Stimulated activated CD4-positive, alpha-beta T cell treated with anti-CD3 and anti-CD28 coated beads, Interleukin-12 subunit alpha, Interleukin-12 subunit beta, amount 100 ng/mL, for 4 hours (primary cell): ENCODE measurements around the gene IL17REL.
"Not testable (repeated sequence)": the region's sequence is repeated elsewhere in the genome, so short reads cannot be mapped to it uniquely, and the experiment has no call there.

Source experiments
- DNase-seq: peaks from one replicate; pipeline ENCODE4 v3.0.0-alpha.2; 2020

The IL17REL gene

DNA sequence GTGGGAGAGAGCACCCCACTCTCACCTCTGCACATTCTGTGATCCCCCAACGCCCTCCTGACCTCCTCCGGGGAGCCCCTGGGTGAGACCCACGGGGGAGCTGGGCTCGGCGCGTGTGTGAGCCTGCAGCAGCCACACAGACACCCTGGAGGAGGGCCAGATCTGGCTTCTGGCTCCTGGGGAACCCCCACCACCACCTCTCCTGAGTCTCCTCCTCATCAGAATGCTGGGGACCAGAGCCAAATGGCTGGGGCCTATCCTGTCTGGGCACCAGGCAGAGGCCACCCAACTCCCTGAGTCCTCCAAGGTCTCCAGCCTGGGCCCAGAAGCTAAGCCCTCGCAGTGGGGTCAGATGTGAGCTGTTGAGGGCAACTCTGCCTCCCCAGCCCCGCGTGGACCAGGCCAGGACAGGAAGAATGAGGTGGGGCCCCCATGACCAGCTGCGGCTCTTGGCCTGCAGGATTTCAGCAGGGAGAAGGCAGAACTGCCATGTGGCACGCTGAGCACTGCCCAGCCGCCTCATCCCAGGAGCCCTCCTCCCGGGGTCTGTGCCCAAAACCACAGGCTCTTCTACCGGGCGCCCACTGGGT lies 57.5 kb downstream of the IL17REL start:
- no peak for DNase-seq

DNA sequence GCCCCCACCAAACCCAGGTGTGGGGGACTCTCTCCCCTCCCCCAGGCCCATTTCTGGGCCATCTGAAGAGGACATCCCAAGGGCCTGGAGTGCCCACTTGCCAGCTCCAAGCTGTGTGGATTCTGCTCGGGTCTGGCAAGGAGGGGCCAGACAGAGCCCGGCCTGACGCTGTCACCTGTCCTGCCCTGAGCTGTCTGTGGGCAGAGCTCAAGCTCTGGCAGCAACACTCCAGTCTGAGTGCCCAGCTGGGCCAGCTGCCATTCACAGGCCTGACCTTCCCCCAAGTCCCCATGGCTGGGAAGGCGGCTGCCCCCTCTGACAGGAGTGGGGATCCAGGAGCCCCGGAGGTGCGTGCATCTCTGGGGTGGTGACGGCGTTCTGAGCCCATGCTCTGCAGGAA lies 58.2 kb downstream of the IL17REL start:
- no peak for DNase-seq

DNA sequence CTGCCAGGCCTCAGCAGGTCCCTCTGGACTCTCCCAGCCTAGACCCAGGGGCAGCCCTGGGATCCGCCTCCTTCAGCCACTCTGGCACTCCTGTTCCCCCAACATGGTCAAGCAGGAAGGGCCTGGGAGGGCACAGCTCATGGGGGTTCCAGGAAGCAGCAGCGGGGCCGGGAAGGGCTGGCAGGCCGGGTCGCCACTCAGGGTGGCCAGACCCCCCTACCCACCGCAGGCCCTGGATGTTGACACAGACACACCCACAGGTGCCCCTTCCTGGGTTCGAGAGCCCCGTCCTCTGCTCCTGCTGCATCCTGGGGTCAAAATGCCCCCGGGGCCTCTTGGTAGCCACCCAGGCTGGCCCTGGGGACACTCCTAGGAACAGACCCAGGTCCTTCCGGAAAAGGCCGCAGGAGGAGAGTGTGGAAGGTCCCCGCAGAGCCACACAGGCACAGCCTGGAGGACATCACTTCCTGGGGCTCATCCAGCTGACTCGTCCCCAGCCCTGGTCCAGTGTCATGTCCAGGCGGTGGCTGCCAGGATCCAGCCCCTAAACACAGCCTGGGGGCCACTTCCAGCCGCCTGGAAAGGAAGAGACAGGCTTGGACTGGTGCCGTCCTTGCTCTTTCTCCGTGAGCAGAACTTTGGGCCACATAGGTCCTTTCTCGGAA lies 58.8 kb downstream of the IL17REL start:
- no peak for DNase-seq

DNA sequence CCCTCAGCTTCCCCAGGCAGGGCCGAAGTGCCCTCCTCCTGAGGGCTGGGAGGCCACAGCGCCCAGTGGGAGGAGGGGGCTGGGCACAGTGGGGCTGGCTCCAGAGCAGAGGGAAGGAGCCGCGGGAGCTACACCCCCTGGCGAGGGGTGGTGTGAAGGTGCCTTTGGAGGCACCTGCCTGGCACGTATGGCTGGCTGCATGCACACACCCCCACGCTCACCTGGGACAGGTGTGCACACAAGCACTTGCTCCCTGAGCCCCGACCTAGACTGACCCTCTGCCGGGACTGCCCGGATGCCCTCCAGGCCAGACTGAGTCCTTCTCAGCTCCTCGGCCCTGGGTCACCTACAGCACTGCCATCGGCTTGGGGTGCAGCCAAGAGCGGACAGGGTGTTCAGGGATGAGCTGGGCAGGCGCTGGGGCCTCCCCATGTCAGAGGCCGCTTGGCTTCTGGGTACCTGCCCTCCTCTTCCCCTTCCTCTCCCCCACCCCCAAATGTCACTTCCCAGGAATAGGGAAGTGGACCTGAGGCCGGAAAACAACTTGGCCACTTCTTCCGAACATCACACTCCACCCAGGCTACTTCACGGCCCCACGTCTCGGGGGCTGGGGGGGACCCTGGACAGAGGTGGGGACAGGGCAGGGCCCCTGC lies 59.4 kb downstream of the IL17REL start:
- no peak for DNase-seq

DNA sequence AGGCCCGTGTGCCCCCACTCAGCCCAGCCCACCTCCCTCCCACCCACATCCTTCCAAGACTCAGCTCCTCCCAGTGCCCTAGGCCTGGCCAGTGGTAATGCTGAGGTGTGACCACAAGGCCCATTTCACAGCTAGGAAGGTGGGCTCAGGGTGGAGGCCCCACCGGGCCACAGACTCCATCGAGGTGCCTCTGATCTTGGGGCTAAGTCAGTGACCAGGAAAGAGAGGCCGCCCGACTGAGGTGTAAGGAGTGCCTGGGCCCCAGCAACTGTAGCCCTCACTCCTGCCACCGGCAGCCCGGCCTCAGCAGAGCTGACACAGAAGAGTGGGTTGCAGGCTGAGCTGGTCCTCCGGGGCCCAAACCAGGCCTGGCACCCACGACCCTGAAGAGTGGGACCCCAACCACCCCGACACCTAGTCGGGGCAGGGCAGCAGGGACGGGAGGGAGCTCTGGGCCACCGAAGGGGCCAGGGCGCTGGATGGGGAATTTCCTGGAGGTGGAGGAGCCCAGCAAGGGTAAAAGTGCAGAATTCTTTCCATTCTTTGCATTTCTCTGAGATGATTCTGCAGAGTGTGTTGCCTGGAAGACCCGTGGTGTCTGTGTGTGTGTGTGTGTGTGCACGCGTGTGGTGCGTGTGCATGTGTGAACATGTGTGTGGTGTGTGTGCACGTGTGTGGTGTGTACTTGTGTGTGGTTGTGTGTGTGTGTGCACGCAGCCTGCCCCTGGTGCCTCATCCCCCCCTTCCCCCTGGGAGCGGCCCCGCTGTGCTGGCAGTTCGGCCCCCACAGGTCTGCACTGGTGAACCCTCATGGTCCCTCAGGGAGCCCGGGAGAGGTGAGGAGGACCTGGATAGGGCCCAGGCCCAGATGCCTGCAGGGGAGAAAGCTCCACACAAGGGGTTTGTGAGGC lies 60.3 kb downstream of the IL17REL start:
- no peak for DNase-seq

DNA sequence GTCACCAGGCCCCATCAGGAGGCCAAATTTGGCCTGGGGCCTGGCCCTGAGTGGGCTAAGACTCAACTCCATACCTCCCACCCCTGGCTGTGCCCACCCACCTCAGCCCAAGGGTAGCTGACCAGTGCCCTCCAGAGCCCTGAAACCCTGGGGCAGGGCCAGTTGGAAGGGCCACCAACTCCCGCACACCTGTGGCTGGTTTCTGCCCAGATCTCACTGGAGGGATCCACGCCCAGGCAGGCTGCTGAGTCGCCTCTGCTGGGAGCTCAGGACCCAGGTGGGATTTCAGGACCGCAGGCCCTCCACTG lies 60.9 kb downstream of the IL17REL start:
- no peak for DNase-seq

DNA sequence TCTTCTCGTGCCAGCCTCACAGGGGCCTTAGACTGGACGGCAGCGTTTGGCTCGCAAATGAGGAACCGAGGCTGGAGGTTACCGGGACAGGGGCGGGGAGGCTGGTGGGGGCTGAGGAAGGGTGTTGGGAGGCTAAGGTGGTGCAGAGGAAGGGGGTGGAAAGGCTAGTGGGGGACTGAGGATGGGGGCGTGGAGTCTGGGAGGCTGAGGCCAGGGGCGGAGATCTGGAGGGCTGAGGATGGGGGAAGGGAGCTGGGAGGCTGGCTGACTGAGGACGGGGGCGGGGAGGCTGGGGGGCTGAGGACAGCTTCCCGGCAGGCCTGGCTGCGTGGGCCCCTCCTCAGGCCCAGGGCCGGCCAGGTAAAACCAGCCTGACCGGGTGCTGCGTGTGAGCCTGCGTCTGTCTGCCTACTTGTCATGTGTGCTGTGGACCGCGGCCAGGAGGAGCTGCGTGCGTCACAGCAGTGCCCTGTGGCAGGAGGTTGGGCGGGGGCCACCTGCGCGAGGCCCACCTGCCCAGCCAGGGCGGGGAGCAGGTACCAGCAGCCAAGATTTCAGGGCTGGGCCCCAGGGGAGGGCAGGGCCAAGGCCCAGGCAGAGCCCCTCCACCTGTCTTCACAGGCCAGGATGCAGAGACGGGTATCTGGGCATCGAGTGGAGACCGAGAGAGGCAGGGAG lies 61.4 kb downstream of the IL17REL start:
- no peak for DNase-seq

DNA sequence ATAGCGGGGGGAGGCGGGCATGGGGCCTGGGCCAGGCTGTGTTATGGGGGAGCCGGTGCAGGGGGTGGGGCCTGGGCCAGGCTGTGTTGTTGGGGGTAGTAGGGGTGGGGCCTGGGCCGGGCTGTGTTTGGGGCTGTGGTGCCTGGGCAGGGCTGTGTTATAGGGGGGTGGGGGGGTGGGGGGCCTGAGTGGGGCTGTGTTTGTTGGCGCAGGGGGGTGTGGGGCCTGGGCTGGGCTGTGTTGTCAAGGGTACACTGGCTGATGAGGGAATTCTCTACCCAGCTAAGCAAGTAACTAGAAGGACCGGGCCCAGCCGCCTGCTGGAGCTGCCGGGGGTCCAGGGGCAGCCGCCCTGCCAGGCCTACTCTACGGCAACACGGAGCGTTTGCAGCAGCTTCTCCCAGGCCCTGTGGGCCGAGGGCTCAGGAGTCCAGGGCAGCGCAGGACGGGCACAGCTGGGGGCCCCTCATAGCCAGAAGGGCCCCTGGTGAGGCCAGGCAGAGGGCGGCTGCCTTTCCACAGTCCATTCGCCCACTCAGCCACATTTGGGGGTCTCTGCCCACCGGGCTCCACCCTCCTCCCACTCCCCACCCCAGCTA lies 62.1 kb downstream of the IL17REL start:
- no peak for DNase-seq

DNA sequence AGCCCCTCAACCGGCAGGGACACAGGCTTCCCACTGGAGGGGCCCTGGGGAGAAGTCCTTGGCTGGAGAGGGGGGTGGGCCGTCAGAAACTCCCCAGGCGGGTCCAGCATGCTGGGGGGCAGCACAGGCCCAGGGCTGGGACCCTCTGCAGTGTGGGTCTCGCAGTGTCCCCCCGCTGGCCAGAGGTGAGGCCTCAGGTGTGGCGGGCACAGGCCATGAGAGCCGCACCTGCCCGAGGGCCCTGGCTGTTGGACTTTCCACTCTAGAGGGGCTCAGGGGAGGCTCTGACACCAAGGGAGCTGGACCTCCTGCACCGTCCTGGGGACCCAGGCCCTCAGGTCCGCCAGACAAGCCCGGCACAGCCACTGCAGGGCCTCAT lies 62.7 kb downstream of the IL17REL start:
- DNase-seq, result no peak

DNA sequence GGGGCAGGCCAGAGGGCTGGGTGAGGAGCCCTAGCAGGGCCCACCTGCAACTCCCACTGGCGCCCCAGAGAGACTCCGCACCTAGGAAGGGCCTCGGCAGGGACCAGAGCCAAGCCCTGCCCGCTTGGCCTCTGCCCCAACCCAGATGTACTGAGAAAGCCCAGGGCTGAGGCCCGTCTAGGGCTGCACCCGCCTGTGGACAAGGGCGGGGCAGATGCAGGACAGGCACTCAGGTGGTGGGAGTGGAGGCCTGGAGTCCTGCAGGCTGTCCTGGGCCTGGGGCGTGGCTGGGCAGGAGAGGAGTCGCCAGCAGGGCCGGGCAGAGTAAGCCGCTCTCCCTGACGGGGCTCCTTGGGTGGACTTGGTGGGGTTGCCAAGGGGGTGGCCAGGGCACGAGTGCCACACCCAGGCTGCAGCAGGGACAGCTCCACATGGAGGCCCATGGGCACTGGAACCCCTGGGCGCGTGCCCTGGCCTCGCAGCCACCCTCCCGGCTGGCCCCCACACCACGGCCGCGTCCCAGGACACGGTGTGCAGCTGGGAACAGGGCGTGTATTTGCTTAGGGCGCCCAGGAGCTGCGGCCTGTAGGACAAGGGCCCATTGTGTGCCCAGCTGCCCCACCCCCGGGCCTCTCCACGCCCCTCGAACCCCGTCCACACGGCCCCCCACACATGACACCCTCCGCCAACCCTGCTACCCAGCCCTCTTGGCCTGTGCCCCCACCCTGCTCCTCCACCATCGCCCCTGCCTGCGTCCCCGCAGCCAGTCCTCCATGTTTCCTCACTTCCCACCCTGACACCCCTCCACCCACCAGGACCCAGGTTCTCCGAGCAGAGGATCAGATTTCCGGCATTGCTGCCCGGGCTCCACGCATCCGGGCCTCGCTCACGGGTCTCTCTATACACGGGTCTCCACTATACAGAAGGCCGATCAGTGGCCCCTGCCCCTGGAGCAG lies 63.3 kb downstream of the IL17REL start:
- DNase-seq, result no peak

DNA sequence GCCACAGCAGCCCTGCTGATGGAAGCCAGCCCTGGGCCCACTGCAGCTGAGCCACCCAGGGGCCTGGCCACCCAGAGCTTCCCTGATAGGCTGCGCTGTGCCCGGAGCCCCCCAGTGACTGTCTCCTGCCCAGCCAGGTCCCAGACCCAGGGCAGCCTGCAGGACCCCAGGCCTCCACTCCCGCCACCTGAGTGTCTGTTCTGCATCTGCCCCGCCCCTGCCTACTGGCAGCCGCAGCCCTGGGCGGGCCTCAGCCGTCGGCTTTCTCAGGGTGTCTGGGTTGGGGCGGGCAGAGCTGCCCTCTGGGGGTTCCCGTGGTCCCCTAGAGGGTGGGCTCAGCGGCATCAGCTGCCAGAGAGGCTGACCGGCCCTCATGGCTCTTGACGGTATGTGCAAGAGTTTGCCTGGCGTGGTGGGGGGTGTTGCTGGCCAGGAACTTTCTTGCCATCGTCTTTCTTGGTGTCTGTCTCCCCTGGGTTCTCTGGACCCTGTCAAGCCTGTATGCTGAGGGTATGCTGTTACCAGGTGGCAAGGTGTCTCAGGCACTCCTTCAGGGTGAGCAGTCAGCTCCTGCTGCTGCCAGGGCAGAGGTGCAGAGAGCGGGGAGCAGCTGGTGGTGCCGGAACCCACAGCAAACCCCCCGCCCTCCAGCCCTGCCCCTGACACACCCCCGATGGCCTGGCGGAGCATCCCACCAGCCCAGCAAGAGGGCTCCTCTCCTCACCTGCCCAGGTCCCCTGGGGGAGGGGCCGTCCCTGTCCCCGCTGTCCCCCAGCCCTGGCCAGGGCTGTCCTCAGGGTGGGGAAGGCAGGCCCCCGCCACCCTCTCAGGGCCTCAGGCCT lies 64.2 kb downstream of the IL17REL start:
- DNase-seq, result no peak

DNA sequence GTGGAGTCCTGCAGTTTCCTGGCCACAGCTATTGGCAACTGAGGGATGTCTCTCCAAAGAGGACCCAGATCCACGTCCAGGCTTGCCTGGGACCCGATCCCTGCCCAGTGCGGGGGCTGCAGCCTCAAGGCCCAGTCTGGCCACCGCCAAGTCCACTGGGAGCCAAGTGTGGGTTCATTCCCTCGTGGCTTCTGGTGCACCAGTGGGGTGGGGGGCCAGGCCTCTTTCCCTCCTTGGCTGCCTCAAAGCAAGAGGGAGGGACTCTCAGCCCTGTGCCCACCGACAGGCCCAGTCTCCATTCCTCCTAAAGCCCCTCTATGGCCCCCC lies 65.3 kb downstream of the IL17REL start:
- no peak for DNase-seq

DNA sequence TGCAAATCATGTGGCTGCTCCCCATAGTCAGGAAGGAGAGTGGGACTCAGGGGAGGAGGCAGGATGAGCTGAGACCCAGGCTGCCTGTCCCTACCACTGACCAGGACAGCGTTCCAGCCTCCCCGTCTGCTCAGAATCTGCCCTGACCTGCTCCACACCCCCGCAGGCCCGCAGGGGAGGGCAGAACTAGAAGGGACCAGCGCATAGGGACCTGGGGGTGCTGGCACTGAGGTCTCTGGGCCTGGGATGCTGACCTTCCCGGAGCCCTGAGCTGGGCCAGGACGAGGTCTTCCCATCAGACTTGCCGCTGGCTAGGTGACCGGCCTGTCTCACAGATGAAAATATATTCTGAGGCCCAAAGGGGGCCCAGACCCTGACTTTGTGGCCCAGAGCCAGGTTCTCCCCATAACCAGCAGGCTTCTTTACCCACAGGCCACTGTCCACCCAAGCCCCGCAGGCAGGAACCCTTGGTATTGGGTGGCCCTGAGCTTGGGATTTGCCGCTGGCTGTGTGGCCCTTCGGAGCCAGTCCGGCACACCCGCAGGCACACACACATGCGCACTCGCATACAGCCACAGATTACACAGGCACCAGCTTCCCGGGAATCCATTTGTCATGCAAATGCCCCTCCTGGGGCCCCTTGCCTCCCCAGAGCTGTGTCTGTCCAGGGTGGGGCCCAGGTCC lies 65.8 kb downstream of the IL17REL start:
- DNase-seq, result no peak

DNA sequence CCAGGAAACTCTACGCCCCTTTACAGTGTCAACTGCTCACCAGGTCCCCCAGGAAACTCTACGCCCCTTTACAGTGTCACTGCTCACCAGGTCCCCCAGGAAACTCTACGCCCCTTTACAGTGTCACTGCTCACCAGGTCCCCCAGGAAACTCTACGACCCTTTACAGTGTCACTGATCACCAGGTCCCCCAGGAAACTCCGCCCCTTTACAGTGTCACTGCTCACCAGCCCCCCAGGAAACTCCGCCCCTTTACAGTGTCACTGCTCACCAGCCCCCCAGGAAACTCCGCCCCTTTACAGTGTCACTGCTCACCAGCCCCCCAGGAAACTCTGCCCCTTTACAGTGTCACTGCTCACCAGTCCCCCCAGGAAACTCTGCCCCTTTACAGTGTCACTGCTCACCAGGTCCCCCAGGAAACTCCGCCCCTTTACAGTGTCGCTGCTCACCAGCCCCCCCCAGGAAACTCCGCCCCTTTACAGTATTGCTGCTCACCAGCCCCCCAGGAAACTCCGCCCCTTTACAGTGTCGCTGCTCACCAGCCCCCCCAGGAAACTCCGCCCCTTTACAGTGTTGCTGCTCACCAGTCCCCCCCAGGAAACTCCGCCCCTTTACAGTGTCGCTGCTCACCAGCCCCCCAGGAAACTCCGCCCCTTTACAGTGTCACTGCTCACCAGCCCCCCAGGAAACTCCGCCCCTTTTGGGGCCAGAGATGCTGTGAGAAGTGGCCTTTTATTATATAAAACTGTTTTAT lies 67.3 kb downstream of the IL17REL start:
- DNase-seq, result not testable (repeated sequence)
